OCI-LY3 (cell line): ENCODE measurements around the gene ASIC2.

Experiments used
- H2AFZ ChIP-seq: fragments of 200-600, 300-600 bp; shearing (Covaris generic); 2 replicates; pipeline ENCODE4 v1.6.0; 2014; ENCODE audit warnings: antibody characterized with exemption, low read depth, low read length
- H3K27ac ChIP-seq: fragments of 200-600, 300-600 bp; sonication (generic); 2 replicates; pipeline ENCODE4 v1.5.1; 2014; ENCODE audit warnings: mild to moderate bottlenecking, low read length, moderate library complexity, mixed read lengths
- H3K27me3 ChIP-seq: fragments of 200-600, 300-600 bp; sonication (generic); 2 replicates; pipeline ENCODE4 v1.6.1; 2014; ENCODE audit warnings: low read depth, low read length, mixed read lengths
- H3K36me3 ChIP-seq: fragments of 200-600, 300-600 bp; sonication (generic); replicated peaks from 2 replicates; pipeline ENCODE3; 2014; ENCODE audit warnings: low read depth, low read length, mixed read lengths
- H3K4me1 ChIP-seq: fragments of 300-600, 200-600 bp; sonication (generic); 2 replicates; pipeline ENCODE4 v1.6.1; 2014; ENCODE audit warnings: low read length, mixed read lengths
- H3K4me2 ChIP-seq: fragments of 200-600, 300-600 bp; sonication (generic); 2 replicates; pipeline ENCODE4 v1.6.1; 2014; ENCODE audit warnings: low read length, mixed read lengths
- H3K4me3 ChIP-seq: fragments of 300-600, 200-600 bp; sonication (generic); 2 replicates; pipeline ENCODE4 v1.5.1; 2014; ENCODE audit warnings: antibody characterized with exemption, mild to moderate bottlenecking, low read length, moderate library complexity
- H3K79me2 ChIP-seq: fragments of 300-600, 200-600 bp; shearing (Covaris generic); 2 replicates; pipeline ENCODE4 v1.6.1; 2014; ENCODE audit warnings: mild to moderate bottlenecking, low read length, mixed read lengths
- H3K9ac ChIP-seq: fragments of 300-600, 200-600 bp; shearing (Covaris generic); 2 replicates; pipeline ENCODE4 v1.6.0; 2014; ENCODE audit warnings: mild to moderate bottlenecking, low read length, moderate library complexity
- H3K9me3 ChIP-seq: fragments of 200-600, 300-600 bp; shearing (Covaris generic); 2 replicates; pipeline ENCODE4 v1.6.1; 2014; ENCODE audit warnings: low read length, mixed read lengths; ENCODE audit not compliant: insufficient read depth
- H4K20me1 ChIP-seq: fragments of 200-600, 300-600 bp; sonication (generic); 2 replicates; pipeline ENCODE4 v1.6.1; 2016; ENCODE audit warnings: low read length, mixed read lengths; ENCODE audit not compliant: insufficient read depth
- CTCF ChIP-seq: fragments of 200-600, 300-600 bp; sonication (generic); IDR thresholded peaks from 2 replicates; pipeline ENCODE4 v1.5.1; 2014; ENCODE audit warnings: antibody characterized with exemption, low read length, low read depth
- EZH2phosphoT487 ChIP-seq: fragments of 200-600 bp; shearing (Covaris generic); IDR thresholded peaks from 2 replicates; pipeline ENCODE4 v1.6.1; 2018; ENCODE audit warnings: antibody characterized with exemption, mixed run types, low read depth

Gene ASIC2

GRCh38 chr17:33169580-33170285 is 123.4 kb downstream of the ASIC2 start:
- H3K36me3 ChIP-seq = no peaks in the 10 kb centered on the region
- no peak overlapping the region for H3K9ac ChIP-seq
- no peak overlapping the region for H2AFZ ChIP-seq
- H4K20me1 ChIP-seq = no peaks in the 10 kb centered on the region
- no peaks in the 10 kb centered on the region for H3K4me1 ChIP-seq
- no peaks in the 10 kb centered on the region for H3K79me2 ChIP-seq
- TF ChIP-seq CTCF (no peak), EZH2phosphoT487 (no peak)
- H3K27ac ChIP-seq = no peak overlapping the region
- no peaks in the 10 kb centered on the region for H3K9me3 ChIP-seq
- no peak overlapping the region for H3K4me3 ChIP-seq
- H3K4me2 ChIP-seq = no peak overlapping the region
- peaks cover 9% of the 10 kb centered on the region; the same call in 1 of the 2 replicates for H3K27me3 ChIP-seq

- Histone ChIP-seq H3K79me2 (no peaks in the 10 kb centered on the region), H3K4me3 (no peak overlapping the region), H4K20me1 (no peaks in the 10 kb centered on the region), H3K27me3 (peaks cover 26% of the 10 kb centered on the region), H2AFZ (no peak overlapping the region), H3K9me3 (no peaks in the 10 kb centered on the region), H3K4me2 (no peak overlapping the region), H3K27ac (no peak overlapping the region), H3K4me1 (no peaks in the 10 kb centered on the region), H3K9ac (no peak overlapping the region), H3K36me3 (no peaks in the 10 kb centered on the region)
- TF ChIP-seq CTCF (no peak), EZH2phosphoT487 (no peak)
Observed at GRCh38 chr17:33167736-33168135, 125.4 kb downstream of the ASIC2 start.

GRCh38 chr17:33166472-33166871 is 126.6 kb downstream of the ASIC2 start:
- Histone ChIP-seq H3K27me3 (peaks cover 35% of the 10 kb centered on the region), H3K27ac (no peak overlapping the region), H2AFZ (no peak overlapping the region), H3K4me1 (no peaks in the 10 kb centered on the region), H3K4me3 (no peak overlapping the region), H4K20me1 (no peaks in the 10 kb centered on the region), H3K9me3 (no peaks in the 10 kb centered on the region), H3K79me2 (no peaks in the 10 kb centered on the region), H3K36me3 (no peaks in the 10 kb centered on the region), H3K4me2 (no peak overlapping the region), H3K9ac (no peak overlapping the region)
- no peak for TF ChIP-seq CTCF
- TF ChIP-seq EZH2phosphoT487 = no peak

GRCh38 chr17:33164169-33164881 is 128.8 kb downstream of the ASIC2 start:
- Histone ChIP-seq H3K4me1 (no peaks in the 10 kb centered on the region), H3K27ac (no peak overlapping the region), H3K9me3 (no peaks in the 10 kb centered on the region), H3K36me3 (no peaks in the 10 kb centered on the region), H3K4me3 (no peak overlapping the region), H3K79me2 (no peaks in the 10 kb centered on the region), H3K4me2 (no peak overlapping the region), H3K9ac (no peak overlapping the region), H4K20me1 (no peaks in the 10 kb centered on the region), H2AFZ (no peak overlapping the region), H3K27me3 (peaks cover 41% of the 10 kb centered on the region)
- TF ChIP-seq CTCF (no peak), EZH2phosphoT487 (no peak)
